GM21723 (cell line): ENCODE measurements around the gene RBSN.
"Not testable (repeated sequence)": the region's sequence is repeated elsewhere in the genome, so short reads cannot be mapped to it uniquely, and the experiment has no call there.

Source experiments
- ATAC-seq: cut with Tn5 transposase; IDR thresholded peaks from one replicate; pipeline ENCODE4 v1.9.1; 2021; ENCODE audit warnings: mild to moderate bottlenecking, moderate library complexity; ENCODE audit not compliant: unreplicated experiment

The RBSN gene

DNA sequence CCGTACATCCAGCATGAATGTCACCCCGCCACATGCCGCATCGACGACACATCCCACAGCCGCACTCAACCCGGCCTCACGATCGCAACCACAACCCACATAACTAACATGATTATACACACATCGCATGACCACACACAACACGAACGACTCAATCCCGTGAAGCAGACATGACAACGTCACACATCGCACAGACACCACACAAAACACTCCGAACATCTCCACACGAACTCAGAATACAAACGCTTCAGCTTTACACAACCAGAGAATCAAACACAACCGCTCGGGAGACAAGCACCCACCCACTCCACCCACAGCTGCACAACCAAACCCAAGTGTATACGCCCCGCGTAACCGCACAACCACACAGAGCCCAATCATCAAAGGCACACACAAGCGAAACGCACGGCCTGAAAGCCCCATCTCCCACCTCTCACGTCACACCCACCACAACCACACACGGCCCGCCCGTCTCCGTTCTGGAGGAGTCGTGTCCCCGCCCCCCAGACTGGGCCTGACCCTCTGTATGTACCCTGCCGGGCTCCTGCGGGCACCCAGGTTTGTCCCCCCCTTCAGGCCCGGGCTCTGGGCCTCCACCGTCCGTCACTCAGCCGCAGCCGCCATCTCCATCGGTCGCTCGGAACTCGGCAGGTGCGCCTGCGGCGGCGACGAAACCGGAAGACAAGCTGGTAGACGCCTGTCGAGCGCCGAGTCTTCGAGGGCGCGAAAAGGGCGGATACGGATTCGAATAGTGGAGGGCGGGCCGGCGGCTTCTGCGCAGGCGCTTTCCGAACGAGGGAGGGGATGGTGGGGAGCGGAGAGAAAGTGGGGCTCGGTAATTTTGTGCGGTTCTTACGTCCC lies at the start of gene RBSN:
Gene RBSN (minus strand): TSS at position 646 of the 861 bp plus-strand sequence. CDS start 3,028 bp downstream, outside the sequence.
- ATAC-seq: peak; percentile 87

DNA sequence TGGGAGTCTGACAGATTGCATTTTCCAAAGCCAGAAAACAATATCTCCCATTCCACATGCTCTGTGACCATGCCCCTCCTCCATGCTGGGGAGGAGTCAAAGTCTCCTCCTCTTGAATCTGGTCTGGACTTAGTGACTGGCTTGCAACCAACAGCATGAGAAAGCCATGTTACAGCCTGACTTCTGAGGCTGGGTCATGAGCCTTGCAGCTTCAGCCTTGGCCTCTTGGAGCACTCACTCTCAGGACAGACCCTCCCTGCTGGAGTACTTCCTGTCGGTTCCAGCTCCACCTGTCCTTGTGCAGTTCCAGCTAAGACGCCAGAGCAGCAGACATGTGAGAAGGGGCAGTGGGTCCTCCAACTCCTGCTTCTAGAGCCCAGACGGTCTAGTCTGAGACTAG lies 49.7 kb upstream of the RBSN start:
- no peak for ATAC-seq

DNA sequence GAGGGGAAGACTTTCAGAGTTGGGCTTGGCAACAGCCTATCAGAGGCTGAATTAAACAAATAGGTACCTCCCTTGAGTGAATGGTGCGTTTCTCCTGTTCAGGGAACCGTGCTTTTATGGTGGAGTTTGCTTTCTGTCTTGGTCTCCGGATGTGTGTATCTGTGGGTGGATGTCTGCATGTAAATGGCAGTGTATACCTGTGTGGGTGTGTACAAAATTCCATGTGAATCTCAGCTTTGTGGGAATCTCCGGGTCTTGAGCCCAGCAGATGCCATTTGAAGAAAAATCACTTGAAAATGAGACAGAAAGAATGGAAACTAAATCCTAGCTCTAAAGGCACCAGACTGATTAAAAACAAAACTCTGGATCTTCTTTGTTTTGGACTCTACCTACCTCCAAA lies 37.9 kb upstream of the RBSN start:
- ATAC-seq: not testable (repeated sequence)

DNA sequence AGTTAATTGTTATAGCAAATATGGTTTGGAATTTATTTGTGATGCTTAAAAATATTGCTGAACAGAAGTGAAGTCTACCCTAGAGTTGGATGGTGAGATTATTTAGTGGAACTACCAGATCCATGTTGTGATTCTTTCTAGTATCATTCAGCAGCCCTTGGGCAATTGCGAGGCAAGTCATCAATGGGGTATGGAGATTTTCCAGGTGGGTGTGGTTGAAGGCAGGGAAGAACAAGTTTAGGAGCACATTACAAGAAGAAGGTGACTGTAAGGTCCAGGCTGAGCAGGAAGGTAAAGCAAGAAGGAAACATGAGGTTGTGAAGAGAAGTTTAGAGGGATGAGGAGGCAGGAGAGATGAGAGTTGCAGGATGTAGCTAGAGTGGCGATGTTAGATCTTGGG lies 36.0 kb upstream of the RBSN start:
- ATAC-seq: not testable (repeated sequence)

DNA sequence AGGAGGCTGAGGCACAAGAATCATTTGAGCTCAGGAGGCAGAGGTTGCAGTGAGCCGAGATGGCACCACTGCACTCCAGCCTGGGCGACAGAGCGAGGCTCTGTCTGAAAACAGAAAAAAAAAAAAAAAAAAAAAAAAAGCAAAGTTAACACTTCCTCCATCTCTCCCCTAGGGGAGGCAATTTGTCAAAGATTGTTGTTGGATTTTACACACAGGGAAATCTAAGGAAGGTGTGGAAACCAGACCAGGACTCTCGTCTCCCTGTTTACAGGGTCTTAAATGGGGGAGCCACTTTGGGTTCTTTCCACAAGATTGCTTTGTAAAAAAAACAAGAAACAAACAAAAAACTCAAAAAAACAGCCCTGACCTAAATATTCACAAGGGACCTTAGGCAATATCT lies 29.5 kb upstream of the RBSN start:
- ATAC-seq: not testable (repeated sequence)

DNA sequence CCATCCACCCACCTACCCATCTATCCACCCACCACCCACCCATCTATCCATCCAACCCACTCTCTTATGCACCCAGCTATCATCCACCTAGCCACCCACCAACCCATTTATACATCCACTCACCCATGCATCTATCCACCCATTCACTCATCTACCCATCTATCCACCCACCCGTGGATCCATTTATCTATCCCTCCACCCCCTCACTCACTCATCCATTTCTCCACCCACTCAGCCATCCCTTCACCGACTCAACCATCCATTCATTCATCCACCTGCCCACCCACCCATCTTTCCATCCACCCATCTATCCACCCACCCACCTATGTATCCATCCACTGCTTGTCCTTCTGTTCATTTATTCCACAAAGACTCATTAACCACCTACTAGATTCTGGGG lies 28.0 kb upstream of the RBSN start:
- ATAC-seq: not testable (repeated sequence)

DNA sequence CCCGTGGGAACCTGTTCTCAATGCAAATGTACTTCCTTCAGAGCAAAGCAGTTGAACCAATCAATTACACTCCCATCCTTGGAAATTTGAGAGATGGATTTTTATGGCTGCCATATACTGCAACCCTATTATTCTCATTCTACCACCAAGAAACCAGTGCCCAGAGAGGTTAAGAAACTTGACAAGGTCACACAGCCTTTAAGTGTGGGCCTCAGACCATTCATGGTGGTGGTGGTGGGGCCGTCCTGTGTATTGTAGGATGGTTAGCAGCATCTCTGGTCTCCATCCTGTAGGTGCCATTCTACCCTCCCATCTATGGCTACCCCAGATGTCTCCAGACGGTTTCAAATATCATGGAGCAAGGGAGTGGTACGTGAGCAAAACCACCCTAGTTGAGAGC lies 23.4 kb upstream of the RBSN start:
- no peak for ATAC-seq

DNA sequence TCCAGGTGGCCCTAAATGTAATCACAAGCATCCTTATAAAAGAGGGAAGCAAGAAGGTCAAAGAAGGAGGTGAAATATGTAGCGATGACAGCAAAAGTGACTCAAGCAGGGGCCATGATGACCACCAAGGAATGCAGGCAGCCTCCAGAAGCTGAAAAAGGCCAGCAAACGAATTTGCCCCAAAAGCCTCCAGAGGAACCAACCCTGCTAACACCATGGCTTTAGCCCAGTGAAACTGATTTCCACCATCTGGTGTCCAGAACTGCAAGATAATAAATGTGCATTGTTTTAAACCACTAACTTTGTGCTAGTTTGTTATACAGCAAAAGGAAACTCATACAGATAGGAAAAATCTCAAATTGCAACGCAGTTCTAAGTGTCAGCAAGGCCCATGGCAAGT lies 23.0 kb upstream of the RBSN start:
- no peak for ATAC-seq

DNA sequence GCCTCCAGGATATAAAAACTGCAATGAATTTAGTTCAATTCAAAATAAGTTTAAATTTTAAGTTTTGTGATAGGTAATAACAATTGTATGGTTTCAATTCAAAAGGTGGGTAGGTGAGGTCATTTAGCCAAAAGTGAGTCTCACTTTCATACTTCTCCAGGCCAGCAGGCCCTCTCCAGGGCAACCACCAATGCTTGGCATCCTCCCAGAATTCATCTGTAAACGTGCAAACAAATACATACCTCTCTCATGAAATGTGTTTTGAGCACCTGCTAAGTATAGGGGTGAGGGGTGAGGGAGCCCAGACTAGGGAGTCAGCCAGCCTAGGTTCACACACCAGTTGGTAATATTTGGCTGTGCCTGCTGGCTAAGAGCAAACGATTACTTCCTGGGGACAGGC lies 22.0 kb upstream of the RBSN start:
- no peak for ATAC-seq

DNA sequence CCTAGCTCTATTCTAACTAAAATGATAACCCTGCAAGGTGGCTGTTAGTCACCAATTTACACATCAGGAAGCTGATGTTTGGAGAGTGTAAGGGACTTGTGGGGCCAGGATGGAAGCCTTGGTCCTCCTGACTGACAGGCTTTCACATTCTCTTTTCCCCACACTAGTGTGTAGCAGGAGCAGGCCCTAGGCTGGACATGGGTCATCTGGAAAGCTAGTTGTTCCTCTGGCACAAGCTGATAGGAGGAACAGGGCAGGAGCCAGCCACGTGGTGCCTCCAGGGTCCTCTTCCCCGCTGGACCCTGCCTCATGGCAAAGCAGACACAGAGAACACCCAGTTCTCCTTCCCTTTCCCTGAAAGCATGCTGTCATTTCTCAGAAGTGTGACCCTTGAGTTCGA lies 18.1 kb upstream of the RBSN start:
- no peak for ATAC-seq

DNA sequence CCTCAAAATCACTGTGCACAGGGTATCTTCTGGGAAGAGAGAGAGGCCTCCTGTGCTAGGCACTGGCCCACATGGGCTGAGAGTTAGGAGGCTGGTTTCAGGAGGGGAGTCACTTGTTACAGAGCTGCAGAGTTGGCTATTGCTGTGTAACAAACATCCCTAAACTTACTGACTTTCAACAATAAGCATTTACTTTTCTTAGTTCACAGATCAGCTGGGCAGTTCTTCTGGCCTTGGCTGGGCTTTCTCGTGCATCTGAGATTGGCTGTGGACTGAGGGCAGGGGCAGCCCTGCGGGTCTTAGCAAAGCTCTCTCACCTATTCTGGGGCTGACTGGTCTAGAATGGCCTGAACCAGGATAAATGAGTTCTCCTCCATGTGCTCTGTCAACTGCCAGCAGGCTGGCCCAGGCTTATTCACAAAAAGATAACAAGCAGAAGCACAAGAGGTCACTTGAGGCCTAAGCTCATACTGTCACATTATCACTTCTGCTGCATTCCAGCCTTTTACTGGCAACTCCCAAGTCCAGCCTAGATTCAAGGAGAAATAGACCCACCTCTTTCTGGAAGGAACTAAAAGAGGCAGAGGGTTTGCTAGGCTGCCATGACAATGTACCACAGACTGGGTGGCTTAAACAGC lies 17.2 kb upstream of the RBSN start:
- ATAC-seq: no peak

DNA sequence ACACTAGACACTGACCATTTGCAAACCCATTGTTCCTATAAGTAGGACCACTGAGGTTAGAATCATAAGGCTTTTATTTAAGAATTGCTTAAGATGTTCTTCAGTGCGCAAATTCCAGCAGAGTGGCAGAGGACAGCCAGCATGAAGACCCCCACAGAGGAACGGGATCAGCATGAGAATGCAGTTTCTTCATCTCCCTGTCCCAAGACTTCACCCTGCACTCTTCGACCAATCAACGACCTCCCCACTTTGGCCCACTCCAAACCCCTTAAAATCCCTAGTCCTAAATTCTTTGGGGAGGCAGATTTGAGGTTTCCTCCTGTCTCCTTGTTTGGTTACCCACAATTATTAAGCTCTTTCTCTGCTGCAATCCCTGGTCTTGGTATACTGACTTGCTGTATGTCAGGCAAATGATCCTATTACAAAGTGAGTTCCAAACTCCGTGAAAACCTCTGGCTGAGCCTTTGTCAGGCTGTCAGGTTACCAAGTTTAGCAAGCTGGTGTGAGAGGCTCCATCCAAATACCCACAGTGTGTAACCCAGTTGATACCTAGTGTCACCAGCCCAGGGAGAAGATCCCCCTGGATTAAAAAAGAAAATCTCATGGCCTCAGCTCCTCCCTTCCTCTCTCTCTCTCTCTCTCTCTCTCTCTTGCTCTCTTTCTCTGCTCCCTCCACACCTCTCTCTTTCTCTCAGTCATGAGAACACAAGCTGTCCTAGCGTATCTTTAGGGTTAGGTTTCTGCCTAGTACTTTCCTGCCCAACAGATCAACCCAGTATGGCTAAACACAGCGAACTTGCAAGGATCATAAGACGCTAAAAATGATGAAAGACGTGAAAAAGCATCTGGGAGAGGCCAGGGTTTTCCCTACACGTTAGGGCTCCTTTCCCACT lies 15.8 kb upstream of the RBSN start:
- no peak for ATAC-seq

DNA sequence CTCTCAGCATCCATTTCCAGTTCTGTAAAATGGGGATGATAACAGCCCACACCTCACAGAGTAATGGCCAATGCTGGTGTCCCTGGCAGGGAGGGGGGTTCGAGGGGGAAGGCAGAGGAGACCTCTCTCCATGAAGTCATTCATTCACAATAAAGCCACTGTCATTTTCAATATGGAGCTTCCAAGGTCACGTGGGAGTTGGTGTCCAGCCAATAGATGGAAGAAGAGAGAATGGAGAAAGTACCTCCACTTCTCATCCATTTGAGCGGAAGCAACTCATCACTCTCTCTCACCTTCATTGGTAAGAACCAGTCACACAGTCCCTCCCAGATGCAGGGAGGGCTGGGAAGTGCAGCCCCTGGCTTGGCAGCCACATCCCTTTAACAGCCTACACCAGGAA lies 14.9 kb upstream of the RBSN start:
- ATAC-seq: no peak

DNA sequence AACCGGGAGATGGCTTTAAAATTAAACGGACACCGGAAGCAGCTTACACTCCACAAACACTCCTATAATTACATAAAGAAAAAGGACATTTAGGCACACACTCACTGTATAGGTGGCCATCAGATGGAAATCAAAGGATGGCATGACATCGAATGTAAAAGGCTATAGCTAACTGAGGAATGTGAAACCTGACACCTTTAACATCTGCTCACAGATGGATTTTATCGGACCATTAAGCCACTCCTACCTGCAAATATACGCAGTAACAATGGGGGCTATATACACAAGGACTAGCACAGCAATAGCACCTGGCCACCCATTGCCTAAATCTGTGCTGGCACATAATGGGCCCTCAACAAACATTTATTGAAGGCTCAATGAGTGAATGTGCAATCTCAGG lies 14.5 kb upstream of the RBSN start:
- no peak for ATAC-seq

DNA sequence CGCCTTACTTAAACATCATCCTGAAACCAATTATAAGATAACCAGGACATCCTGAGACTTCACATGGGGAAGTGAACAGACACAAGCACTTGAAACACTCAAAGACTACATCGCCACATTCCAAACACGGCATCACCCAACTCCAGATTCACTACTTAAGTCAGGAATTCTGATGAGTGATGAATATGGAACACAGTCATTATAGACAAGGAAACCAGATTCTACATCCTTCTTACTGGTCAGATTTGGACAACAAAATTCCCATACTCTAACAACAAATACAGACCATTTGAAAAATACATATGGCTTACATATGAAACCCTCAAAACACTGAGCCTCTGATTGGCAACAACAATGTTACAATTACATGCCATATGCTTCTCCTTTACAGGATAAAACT lies 13.1 kb upstream of the RBSN start:
- no peak for ATAC-seq

DNA sequence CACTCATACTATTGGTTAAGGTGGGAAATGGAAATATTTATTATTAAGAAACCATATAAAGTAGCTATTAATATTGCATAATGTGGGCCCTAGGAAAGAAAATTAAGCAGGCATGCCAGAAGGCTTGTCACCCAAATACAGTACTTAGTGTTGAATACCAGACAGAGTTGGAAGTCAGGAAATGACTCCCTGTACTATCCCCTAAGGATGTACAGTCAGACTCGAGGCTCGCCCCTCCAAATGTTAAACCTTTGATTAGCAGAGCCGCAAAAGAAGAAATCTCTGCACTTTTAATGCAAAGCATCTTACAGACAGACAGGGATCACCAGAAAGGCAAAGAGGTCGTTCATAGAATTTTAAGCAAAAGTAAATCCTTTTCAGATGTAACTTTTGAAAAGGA lies 11.3 kb upstream of the RBSN start:
- no peak for ATAC-seq

DNA sequence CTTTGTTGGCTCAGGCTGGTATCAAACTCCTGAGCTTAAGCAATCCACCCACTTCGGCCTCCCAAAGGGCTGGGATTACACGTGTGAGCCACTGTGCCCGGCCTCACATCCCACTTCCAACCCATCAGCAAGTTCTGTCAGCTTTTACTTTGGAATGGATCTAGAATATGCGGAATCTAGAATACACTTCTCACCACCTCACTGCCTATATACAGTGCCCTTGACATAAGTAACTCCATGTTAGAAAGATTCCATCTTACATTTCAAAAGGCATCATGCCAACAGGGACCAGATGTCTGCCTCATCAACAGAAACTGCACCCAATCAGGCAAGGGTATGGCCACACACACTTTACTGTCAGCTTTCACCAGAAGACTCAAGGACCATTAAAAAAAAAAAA lies 9.9 kb upstream of the RBSN start:
- ATAC-seq: no peak

DNA sequence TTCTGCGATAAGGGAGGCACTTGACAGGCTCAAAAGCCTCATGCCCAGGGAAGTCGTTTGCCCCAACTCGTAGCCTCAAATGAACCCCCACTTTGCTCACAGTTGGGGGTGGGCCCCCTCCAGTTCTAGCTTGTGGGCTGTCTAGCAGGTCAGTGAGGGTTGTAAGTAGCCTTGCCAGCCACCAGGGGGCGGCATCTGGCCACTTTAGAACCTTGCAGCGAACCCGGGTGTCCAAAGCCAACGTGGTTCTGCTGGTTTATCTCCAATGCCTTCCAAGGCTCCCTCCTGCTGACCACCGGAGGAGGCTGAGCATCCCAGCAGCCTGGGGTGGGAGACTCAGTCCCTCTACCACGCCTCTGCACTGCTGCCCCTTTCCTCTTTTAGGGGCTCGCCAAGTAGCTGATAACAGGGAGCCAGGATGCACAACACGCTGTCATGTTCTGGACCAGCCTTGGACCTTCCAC lies 9.2 kb upstream of the RBSN start:
- ATAC-seq: no peak

DNA sequence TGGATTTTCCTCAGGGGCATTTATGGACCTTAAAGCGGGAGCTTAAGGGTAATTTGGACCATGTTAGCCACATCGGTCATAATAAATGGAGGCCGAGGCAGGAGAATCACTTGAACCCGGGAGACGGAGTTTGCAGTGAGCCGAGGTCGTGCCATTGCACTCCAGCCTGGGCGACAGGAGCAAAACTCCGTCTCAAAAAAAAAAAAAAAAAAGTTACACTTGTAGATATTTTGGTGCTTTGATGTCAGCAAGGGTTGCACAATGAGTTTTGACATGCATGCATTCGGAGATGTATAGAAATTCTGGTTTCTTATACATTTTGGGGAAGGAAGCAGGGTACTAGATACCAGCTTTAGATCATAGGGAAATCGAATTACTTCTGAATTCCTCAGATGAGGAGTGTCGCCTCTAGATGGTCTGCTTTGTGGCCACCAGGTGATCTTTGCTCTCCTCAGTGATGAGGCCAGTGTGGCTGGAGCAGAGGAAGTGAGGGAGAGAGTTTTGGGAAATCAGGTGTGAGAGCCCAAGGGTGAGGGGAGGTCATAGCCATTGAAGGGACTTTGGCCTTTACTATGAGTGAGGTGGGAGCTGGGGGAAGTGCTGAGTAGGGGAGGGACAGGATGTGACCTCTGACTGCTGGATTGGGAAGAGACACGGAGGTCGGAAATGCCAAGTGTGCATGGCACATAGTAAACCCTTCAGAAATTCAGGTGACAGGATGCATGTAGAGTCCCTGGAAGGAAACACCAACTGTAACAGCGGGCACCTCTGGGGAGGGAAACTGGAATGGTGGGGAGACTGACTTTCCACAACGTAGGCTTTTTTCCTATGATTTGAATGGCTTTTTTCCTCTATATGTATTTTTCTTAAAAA lies 8.4 kb upstream of the RBSN start:
- ATAC-seq: no peak

DNA sequence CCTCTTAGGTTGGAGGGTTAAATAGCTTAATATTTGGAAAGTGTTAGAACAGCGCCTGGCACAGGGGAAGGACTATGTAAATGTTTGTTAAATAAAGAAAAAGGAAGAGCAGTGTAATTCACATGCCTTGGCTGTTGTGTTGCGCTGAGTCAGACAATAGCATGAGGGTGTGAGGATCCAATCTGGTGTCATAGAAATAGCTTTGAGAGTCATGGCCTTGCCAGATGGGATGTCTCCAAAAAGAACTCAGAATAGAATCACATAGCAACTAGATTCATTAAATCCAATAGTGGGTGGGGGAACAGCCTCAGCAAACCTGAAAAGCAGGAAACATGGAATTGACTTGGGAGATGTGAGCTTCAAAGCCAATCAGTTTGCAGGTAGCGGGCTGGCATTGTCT lies 3.9 kb upstream of the RBSN start:
- no peak for ATAC-seq
